Measurements from ENCODE around the gene EPHX1. TPM values are rescaled to one million over a fixed set of nuclear protein-coding genes. Genes with fewer than 3 reads are reported as not detected.

The EPHX1 gene
- total RNA-seq, 4 donors from 2014 or later = 59.0 to 136 (median 85.6) TPM

- TF ChIP-seq POLR2AphosphoS5 (IDR thresholded peaks at IDR 0.05) (no peak), EP300 (IDR thresholded peaks at IDR 0.05) (no peak), POLR2A (IDR thresholded peaks at IDR 0.05; ENCODE audit: low read depth) (no peak), CTCF (IDR thresholded peaks at IDR 0.05) (no peak)
- peaks cover 62 to 92% (median 83%) of the 10 kb centered on the region in 4 donors for H3K4me1 ChIP-seq
- 73% methylated on average over 5 of the region's 5 CpGs for WGBS
Observed at GRCh38 chr1:225820522-225821120, 10.7 kb downstream of the EPHX1 start.

GRCh38 chr1:225822655-225823403, 12.9 kb downstream of the EPHX1 start:
- Histone ChIP-seq H3K9me3 (no peaks in the 10 kb centered on the region), H3K4me1 (peaks cover 50 to 88% (median 77%) of the 10 kb centered on the region in 4 donors), H3K27me3 (no peaks in the 10 kb centered on the region), H3K4me3 (no peak overlapping the region), H3K27ac (replicated peaks in 1 of 4) (peak overlapping the region in 2 of 4 donors; percentile 22 to 27), H3K36me3 (peaks cover 4 to 23% (median 8%) of the 10 kb centered on the region in 4 donors)
- TF ChIP-seq POLR2AphosphoS5 (IDR thresholded peaks at IDR 0.05) = no peak
- intact Hi-C loops (cut with DNase I) = no loop called here
- no peak for DNase-seq (ENCODE audit: extremely low spot score)
- 76% methylated on average over 11 of the region's 12 CpGs for WGBS

More at GRCh38 chr1:225820522-225821120, 10.7 kb downstream of the EPHX1 start:
- intact Hi-C loops (cut with DNase I) = no loop called here
- H3K27ac ChIP-seq (replicated peaks in 1 of 4) = peak overlapping the region; percentile 60 to 68 (median 66)
- DNase-seq (ENCODE audit: extremely low spot score) = no peak
- H3K27me3 ChIP-seq = no peaks in the 10 kb centered on the region
- H3K9me3 ChIP-seq = no peaks in the 10 kb centered on the region
- no peak overlapping the region for H3K4me3 ChIP-seq
- H3K36me3 ChIP-seq = peaks cover 4 to 17% (median 8%) of the 10 kb centered on the region in 4 donors

GRCh38 chr1:225823811-225824261, 13.9 kb downstream of the EPHX1 start:
- no peak for TF ChIP-seq POLR2AphosphoS5 (IDR thresholded peaks at IDR 0.05)
- no peak for TF ChIP-seq CTCF (IDR thresholded peaks at IDR 0.05)
- TF ChIP-seq POLR2A (IDR thresholded peaks at IDR 0.05; ENCODE audit: low read depth) = no peak
- TF ChIP-seq EP300 (IDR thresholded peaks at IDR 0.05) = no peak
- H3K27ac ChIP-seq (replicated peaks in 1 of 4) = peak overlapping the region in 1 of 4 donors; percentile 22
- intact Hi-C loops (cut with DNase I) = no loop called here
- WGBS = 72% methylated on average over 7 of the region's 12 CpGs
- no peak for DNase-seq (ENCODE audit: extremely low spot score)
- no peaks in the 10 kb centered on the region for H3K27me3 ChIP-seq
- peaks cover 42 to 78% (median 68%) of the 10 kb centered on the region in 4 donors for H3K4me1 ChIP-seq
- no peaks in the 10 kb centered on the region for H3K9me3 ChIP-seq
- no peak overlapping the region for H3K4me3 ChIP-seq
- peaks cover 7 to 26% (median 11%) of the 10 kb centered on the region in 4 donors for H3K36me3 ChIP-seq

- no peak for DNase-seq (ENCODE audit: extremely low spot score)
- TF ChIP-seq EP300 (IDR thresholded peaks at IDR 0.05) = no peak
- TF ChIP-seq CTCF (IDR thresholded peaks at IDR 0.05) = no peak
- TF ChIP-seq POLR2A (IDR thresholded peaks at IDR 0.05; ENCODE audit: low read depth) = no peak
- TF ChIP-seq POLR2AphosphoS5 (IDR thresholded peaks at IDR 0.05) = no peak
- Histone ChIP-seq H3K36me3 (peaks cover 14 to 33% (median 17%) of the 10 kb centered on the region in 4 donors), H3K27ac (replicated peaks in 1 of 4) (peak overlapping the region in 1 of 4 donors; percentile 11), H3K4me3 (no peak overlapping the region), H3K9me3 (no peaks in the 10 kb centered on the region), H3K27me3 (no peaks in the 10 kb centered on the region), H3K4me1 (peaks cover 37 to 72% (median 63%) of the 10 kb centered on the region in 4 donors)
- 94% methylated on average over 12 of the region's 12 CpGs for WGBS
- intact Hi-C loops (cut with DNase I) = no loop called here
Observed at GRCh38 chr1:225824533-225824941, 14.6 kb downstream of the EPHX1 start.

- H3K4me1 ChIP-seq = peaks cover 32 to 67% (median 58%) of the 10 kb centered on the region in 4 donors
- no peak for DNase-seq (ENCODE audit: extremely low spot score)
- H3K36me3 ChIP-seq = peaks cover 14 to 38% (median 21%) of the 10 kb centered on the region in 4 donors
- TF ChIP-seq POLR2AphosphoS5 (IDR thresholded peaks at IDR 0.05) (no peak), EP300 (IDR thresholded peaks at IDR 0.05) (no peak), POLR2A (IDR thresholded peaks at IDR 0.05; ENCODE audit: low read depth) (no peak), CTCF (IDR thresholded peaks at IDR 0.05) (no peak)
- intact Hi-C loops (cut with DNase I) = no loop called here
- no peak overlapping the region for H3K4me3 ChIP-seq
- H3K27ac ChIP-seq (replicated peaks in 1 of 4) = no peak overlapping the region
- H3K27me3 ChIP-seq = no peaks in the 10 kb centered on the region
- 91% methylated on average over 6 of the region's 6 CpGs for WGBS
- H3K9me3 ChIP-seq = no peaks in the 10 kb centered on the region
Observed at GRCh38 chr1:225825078-225825477, 15.2 kb downstream of the EPHX1 start.
